Fibroblast of peridontal ligament (primary cell): ENCODE measurements around the gene IER2.
A peak's percentile ranks its signal among the peaks of the same experiment; 100 is the strongest.
"Not testable (repeated sequence)": the region's sequence is repeated elsewhere in the genome, so short reads cannot be mapped to it uniquely, and the experiment has no call there.

Source experiments
- DNase-seq: peaks from one replicate; pipeline ENCODE4 v3.0.0-alpha.2; 2010; ENCODE audit errors: extremely low read depth

IER2 gene

GRCh38 chr19:13163609-13164342 lies 13.6 kb downstream of the IER2 start:
- peak; percentile 72 for DNase-seq

GRCh38 chr19:13164343-13165161 lies 14.3 kb downstream of the IER2 start:
- no peak for DNase-seq

- DNase-seq = no peak
Observed at GRCh38 chr19:13165162-13165997, 15.2 kb downstream of the IER2 start.

GRCh38 chr19:13166151-13166550 lies 15.9 kb downstream of the IER2 start:
- DNase-seq = not testable (repeated sequence)

- DNase-seq = no peak
Observed at GRCh38 chr19:13169769-13170168, 19.6 kb downstream of the IER2 start.

GRCh38 chr19:13171146-13171545 lies 20.9 kb downstream of the IER2 start:
- DNase-seq = no peak

GRCh38 chr19:13172346-13173138 lies 22.3 kb downstream of the IER2 start:
- peak; percentile 79 for DNase-seq

GRCh38 chr19:13173139-13173737 lies 23.0 kb downstream of the IER2 start:
- no peak for DNase-seq

- DNase-seq = no peak
Observed at GRCh38 chr19:13176345-13176744, 26.1 kb downstream of the IER2 start.

- not testable (repeated sequence) for DNase-seq
Observed at GRCh38 chr19:13177584-13177983, 27.4 kb downstream of the IER2 start.

- not testable (repeated sequence) for DNase-seq
Observed at GRCh38 chr19:13178291-13178690, 28.1 kb downstream of the IER2 start.

GRCh38 chr19:13181747-13182388 lies 31.7 kb downstream of the IER2 start:
- peak; percentile 65 for DNase-seq

GRCh38 chr19:13184926-13185325 lies 34.7 kb downstream of the IER2 start:
- DNase-seq = not testable (repeated sequence)

GRCh38 chr19:13185763-13186657 lies 35.8 kb downstream of the IER2 start:
- not testable (repeated sequence) for DNase-seq

- not testable (repeated sequence) for DNase-seq
Observed at GRCh38 chr19:13186688-13187087, 36.5 kb downstream of the IER2 start.

GRCh38 chr19:13187419-13187818 lies 37.2 kb downstream of the IER2 start:
- DNase-seq = no peak

GRCh38 chr19:13189600-13189999 lies 39.4 kb downstream of the IER2 start:
- no peak for DNase-seq

GRCh38 chr19:13190781-13191540 lies 40.8 kb downstream of the IER2 start:
- DNase-seq = no peak

- DNase-seq = no peak
Observed at GRCh38 chr19:13195678-13196077, 45.5 kb downstream of the IER2 start.
